Activated naive CD4-positive, alpha-beta T cell (primary cell): ENCODE data around the gene SLC16A4.

Experiments
- DNase-seq, 4 experiments: peaks; one replicate each; lab custom pipeline; 2025; lab: John Stamatoyannopoulos, UW

Gene SLC16A4

GRCh38 chr1:110326826-110327225, 64.0 kb downstream of the SLC16A4 start:
- DNase-seq = no peak

GRCh38 chr1:110324667-110325066, 66.2 kb downstream of the SLC16A4 start:
- no peak for DNase-seq

DNA sequence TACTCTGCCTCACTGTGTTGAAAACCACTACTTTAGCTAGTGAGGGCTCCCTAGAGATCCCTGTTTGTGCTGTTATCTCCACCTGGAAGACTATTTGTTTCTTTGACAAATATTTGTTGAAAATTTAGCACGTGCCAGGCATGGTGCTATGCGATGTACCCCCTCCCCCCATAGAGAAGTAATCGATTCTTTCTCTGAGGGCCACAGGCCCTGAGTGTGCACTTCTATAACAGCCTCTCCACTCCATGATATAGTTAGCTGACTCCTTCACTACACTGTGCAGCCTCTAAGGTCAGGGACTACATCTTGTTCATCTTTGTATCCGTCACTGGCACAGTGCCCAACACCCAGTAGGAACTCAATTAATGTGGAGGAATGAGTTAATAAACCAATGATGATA, 69.0 kb downstream of the SLC16A4 start:
- DNase-seq = no peak

DNA sequence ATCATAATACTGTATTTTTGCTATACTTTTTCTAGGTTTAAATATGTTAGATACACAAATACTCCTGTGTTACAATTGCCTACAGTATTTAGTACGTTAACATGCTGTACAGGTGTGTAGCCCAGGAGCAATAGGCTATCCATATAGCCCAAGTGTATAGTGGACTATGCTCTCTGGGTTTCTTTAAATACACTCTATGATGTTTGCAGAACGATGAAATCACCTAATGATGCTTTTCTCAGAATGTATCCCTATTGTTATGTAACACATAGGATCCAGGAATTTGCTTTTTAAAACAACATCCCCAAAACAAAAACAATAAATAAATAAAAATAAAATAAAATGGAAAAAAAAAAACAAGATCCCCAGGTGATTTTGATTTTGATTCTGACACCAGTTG, 69.8 kb downstream of the SLC16A4 start:
- DNase-seq = no peak

DNA sequence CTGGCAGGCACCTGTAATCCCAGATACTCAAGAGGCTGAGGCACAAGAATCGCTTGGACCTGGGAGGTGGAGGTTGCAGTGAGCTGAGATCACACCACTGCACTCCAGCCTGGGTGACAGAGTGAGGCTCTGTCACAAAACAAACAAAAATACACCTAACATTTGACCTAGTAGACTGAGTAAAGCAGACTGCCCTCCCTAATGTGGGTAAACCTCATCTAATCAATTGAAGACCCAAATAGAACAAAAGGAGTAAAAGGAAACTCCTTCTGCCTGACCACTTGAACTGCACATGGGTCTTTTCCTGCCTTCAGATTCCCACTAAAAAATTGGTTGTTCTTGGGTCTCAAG, 70.7 kb downstream of the SLC16A4 start:
- no peak for DNase-seq

DNA sequence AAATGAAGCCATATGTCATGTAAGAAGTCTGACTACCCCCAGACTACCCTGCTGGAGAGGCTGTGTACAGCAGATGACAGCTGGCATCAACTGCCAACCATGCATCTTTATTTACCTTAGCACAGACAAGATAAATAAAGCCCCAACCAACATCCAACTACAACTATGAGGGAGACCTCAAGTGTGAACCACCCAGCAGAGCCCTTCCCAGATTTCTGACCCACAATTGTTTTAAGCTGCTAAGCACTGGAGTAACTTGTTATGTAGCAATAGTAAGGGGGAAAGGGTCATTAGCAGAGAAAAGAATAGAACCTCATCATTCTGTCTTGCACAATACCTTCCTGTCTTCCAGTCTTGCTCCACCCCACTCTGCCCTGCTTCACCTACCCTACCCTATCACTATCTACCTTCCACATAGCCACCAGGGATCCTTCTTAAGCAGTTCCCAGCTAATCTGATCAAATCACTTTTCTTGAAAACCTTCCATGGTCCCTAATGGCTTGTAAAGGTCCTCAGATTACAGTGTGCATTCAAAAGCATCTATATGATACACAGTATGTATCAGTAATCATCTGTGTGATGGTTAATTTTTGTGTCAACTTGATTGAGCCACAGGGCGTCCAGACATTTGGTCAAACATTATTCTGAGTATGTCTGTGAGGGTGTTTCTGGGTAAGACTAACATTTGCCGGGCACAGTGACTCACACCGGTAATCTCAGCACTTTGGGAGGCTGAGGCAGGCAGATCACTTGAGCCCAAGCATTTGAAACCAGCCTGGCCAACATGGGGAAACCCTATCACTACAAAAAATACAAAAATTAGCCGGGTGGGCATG, 71.3 kb downstream of the SLC16A4 start:
- no peak for DNase-seq

GRCh38 chr1:110318046-110318445, 72.8 kb downstream of the SLC16A4 start:
- no peak for DNase-seq

DNA sequence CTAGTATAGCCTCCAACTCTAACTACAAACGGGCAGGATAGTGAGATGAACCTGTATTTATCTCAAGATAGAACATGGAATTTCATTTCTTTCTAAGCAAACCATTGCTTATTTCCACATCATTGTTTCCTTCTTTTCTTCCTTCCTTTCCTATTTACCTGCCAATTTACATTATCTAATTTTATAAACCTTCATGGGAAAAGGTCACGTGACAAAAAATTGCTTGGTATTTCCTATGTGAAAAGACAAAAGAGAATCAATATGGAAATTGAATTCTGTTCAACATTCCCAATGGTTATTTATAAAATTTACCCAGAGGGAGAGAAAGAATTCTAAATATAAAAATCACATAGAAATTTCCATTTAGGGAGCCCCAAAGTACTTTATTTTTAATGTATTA, 74.1 kb downstream of the SLC16A4 start:
- DNase-seq = no peak
